SU-DHL-6 (cell line): ENCODE measurements around the gene MRPS18B.
A peak's percentile ranks its signal among the peaks of the same experiment; 100 is the strongest.

Experiments
- H2AFZ ChIP-seq: fragments of 200-600 bp; sonication (generic); 2 replicates; pipeline ENCODE4 v1.6.1; 2014; ENCODE audit warnings: low read depth, mild to moderate bottlenecking, moderate library complexity, mixed read lengths, antibody characterized with exemption, low read length; ENCODE audit not compliant: severe bottlenecking
- H3F3A ChIP-seq: fragments of 200-600 bp; shearing (Covaris generic); 2 replicates; pipeline ENCODE4 v1.6.0; 2016; ENCODE audit warnings: antibody characterized with exemption, mild to moderate bottlenecking; ENCODE audit not compliant: insufficient read depth
- H3K27ac ChIP-seq: fragments of 200-600 bp; sonication (generic); 2 replicates; pipeline ENCODE4 v1.5.1; 2016; ENCODE audit warnings: low read depth, mild to moderate bottlenecking, low read length, moderate library complexity, mixed read lengths
- H3K27me3 ChIP-seq: fragments of 200-600 bp; sonication (generic), shearing (Covaris generic); 2 replicates; pipeline ENCODE4 v1.6.0; 2014; ENCODE audit warnings: mild to moderate bottlenecking, low read length
- H3K36me3 ChIP-seq: fragments of 200-600 bp; sonication (generic); 2 replicates; pipeline ENCODE4 v1.6.1; 2014; ENCODE audit warnings: mild to moderate bottlenecking, low read length, mixed read lengths
- H3K4me2 ChIP-seq: fragments of 300-600, 200-600 bp; shearing (Covaris generic), sonication (generic); 2 replicates; pipeline ENCODE4 v1.6.0; 2014; ENCODE audit warnings: low read length, low read depth, mild to moderate bottlenecking; ENCODE audit not compliant: poor library complexity, severe bottlenecking
- H3K4me3 ChIP-seq: fragments of 200-600 bp; sonication (generic); 2 replicates; pipeline ENCODE4 v1.5.1; 2014; ENCODE audit warnings: antibody characterized with exemption, low read length, mild to moderate bottlenecking, mixed read lengths; ENCODE audit not compliant: insufficient read depth, poor library complexity, severe bottlenecking
- H3K79me2 ChIP-seq: fragments of 200-600 bp; sonication (generic); 2 replicates; pipeline ENCODE4 v1.6.1; 2014; ENCODE audit warnings: mild to moderate bottlenecking, low read length, moderate library complexity; ENCODE audit not compliant: insufficient read depth
- H3K9ac ChIP-seq: fragments of 200-600 bp; sonication (generic); 2 replicates; pipeline ENCODE4 v1.7.0; 2014; ENCODE audit warnings: mild to moderate bottlenecking, low read length
- H3K9me2 ChIP-seq: fragments of 200-600 bp; sonication (generic); replicated peaks from 2 replicates; pipeline ENCODE4 v1.6.1; 2014; ENCODE audit warnings: low read length; ENCODE audit not compliant: insufficient read depth
- H3K9me3 ChIP-seq: fragments of 200-600 bp; sonication (generic); 2 replicates; pipeline ENCODE4 v1.6.1; 2014; ENCODE audit warnings: low read length, mixed read lengths; ENCODE audit not compliant: insufficient read depth
- H4K20me1 ChIP-seq: fragments of 200-600 bp; sonication (generic); 2 replicates; pipeline ENCODE4 v1.6.1; 2014; ENCODE audit warnings: low read depth, mild to moderate bottlenecking, antibody characterized with exemption, low read length, moderate library complexity, mixed read lengths
- EZH2phosphoT487 ChIP-seq: fragments of 200-600 bp; sonication (generic), shearing (Covaris generic); conservative IDR thresholded peaks from 2 replicates; pipeline ENCODE4 v1.6.1; 2018; ENCODE audit warnings: mild to moderate bottlenecking, antibody characterized with exemption, low read length, moderate library complexity, mixed read lengths
- TF ChIP-seq, protein P1 (sequence below): fragments of 200-600 bp; sonication (generic); IDR thresholded peaks from one replicate; pipeline ENCODE4 v1.5.1; 2017; ENCODE audit warnings: antibody characterized with exemption, mild to moderate bottlenecking, low read length, moderate library complexity; ENCODE audit not compliant: insufficient read depth, poor library complexity, severe bottlenecking

The MRPS18B gene

DNA sequence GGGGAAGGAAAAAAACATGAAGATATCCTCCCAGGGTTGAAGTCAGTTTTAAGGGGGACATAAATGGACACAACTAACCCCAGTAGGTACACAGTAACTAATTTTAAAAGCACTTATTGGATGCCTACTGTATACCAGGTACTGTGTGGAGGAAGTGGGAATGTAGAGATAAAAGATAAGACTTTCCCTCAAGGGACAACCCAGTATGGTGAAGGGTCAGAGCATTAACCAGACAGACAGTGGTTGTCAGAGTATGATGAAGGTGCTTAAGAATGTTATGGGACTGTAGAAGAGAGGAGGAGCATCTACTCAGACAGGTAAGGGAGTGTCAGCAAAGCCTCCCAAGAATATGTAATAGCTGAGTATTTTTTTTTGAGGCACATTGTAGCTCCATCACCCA is 45.5 kb upstream of the MRPS18B start:
- H3F3A ChIP-seq, result 0 out of 2 replicates have a peak, but pooled peaks cover 5% of the 10 kb centered on the region
- H3K27ac ChIP-seq, result peak overlapping the region; percentile 75
- peaks cover 58% of the 10 kb centered on the region for H3K79me2 ChIP-seq

DNA sequence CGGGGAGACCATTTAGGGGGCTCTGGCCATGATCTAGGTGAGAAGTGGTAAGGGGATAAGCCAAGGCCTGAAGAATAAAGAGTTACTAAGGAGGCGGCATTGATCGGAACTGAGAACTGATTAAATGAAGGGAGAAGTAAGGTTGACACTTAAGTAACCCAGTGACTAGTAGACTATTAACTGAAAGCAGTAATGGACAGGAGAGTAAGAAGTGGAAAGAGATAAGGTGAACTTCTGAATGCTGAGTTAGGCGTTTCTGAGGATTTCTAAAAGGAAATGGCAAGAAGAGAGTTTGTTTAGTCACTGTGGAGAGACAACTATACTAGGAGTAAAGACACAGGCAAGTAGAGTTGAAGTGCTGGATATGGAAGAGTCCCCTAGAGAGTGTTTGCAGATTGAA is 44.5 kb upstream of the MRPS18B start:
- H3K9ac ChIP-seq, result peak overlapping the region; percentile 74
- H4K20me1 ChIP-seq, result peaks cover 41% of the 10 kb centered on the region; the same call in 1 of the 2 replicates
- H3F3A ChIP-seq, result 0 out of 2 replicates have a peak, but pooled peaks cover 5% of the 10 kb centered on the region
- H3K79me2 ChIP-seq, result peaks cover 65% of the 10 kb centered on the region
- H3K27ac ChIP-seq, result no peak overlapping the region
- H3K27me3 ChIP-seq, result no peaks in the 10 kb centered on the region
- no peak overlapping the region for H3K4me3 ChIP-seq
- H3K4me2 ChIP-seq, result peak overlapping the region; percentile 76
- peaks cover 18% of the 10 kb centered on the region for H3K36me3 ChIP-seq
- no peaks in the 10 kb centered on the region for H3K9me2 ChIP-seq
- no peaks in the 10 kb centered on the region for H3K9me3 ChIP-seq
- H2AFZ ChIP-seq, result no peak overlapping the region
- TF ChIP-seq, protein P1, sequence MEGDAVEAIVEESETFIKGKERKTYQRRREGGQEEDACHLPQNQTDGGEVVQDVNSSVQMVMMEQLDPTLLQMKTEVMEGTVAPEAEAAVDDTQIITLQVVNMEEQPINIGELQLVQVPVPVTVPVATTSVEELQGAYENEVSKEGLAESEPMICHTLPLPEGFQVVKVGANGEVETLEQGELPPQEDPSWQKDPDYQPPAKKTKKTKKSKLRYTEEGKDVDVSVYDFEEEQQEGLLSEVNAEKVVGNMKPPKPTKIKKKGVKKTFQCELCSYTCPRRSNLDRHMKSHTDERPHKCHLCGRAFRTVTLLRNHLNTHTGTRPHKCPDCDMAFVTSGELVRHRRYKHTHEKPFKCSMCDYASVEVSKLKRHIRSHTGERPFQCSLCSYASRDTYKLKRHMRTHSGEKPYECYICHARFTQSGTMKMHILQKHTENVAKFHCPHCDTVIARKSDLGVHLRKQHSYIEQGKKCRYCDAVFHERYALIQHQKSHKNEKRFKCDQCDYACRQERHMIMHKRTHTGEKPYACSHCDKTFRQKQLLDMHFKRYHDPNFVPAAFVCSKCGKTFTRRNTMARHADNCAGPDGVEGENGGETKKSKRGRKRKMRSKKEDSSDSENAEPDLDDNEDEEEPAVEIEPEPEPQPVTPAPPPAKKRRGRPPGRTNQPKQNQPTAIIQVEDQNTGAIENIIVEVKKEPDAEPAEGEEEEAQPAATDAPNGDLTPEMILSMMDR, result no peak
- TF ChIP-seq EZH2phosphoT487, result no peak

More for the DNA sequence above, 45.5 kb upstream of the MRPS18B start:
- Histone ChIP-seq H3K27me3 (no peaks in the 10 kb centered on the region), H3K9me3 (no peaks in the 10 kb centered on the region), H3K4me2 (peak overlapping the region; percentile 76), H4K20me1 (peaks cover 40% of the 10 kb centered on the region; the same call in 1 of the 2 replicates), H3K9ac (peak overlapping the region; percentile 74), H3K36me3 (peaks cover 8% of the 10 kb centered on the region; the same call in 1 of the 2 replicates), H3K9me2 (no peaks in the 10 kb centered on the region), H2AFZ (no peak overlapping the region), H3K4me3 (peak overlapping the region; percentile 87)
- no peak for TF ChIP-seq EZH2phosphoT487
- TF ChIP-seq, protein P1, result no peak

DNA sequence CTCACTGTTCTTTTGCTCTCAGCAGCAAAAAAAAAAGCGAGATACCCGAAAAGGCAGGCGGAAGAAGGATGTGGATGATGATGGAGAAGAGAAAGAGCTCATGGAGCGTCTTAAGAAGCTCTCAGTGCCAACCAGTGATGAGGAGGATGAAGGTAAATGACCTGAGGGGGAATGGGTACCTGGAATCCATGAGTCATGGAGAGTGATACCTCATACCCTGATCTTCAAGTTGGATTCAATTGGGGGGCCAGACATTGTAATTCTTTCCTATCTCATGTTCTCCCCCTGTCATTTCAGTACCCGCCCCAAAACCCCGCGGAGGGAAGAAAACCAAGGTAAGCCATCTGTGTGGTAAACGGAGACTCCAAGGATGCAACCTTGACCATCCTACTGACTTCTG is 39.6 kb upstream of the MRPS18B start:
- H3K9ac ChIP-seq, result no peak overlapping the region
- H4K20me1 ChIP-seq, result peaks cover 30% of the 10 kb centered on the region; the same call in 1 of the 2 replicates
- no peaks in the 10 kb centered on the region for H3K9me2 ChIP-seq
- peaks cover 40% of the 10 kb centered on the region for H3K36me3 ChIP-seq
- no peak overlapping the region for H2AFZ ChIP-seq
- H3K27ac ChIP-seq, result no peak overlapping the region
- TF ChIP-seq, protein P1, result no peak
- no peak for TF ChIP-seq EZH2phosphoT487
- peaks cover 47% of the 10 kb centered on the region for H3K79me2 ChIP-seq
- H3K9me3 ChIP-seq, result no peaks in the 10 kb centered on the region
- H3F3A ChIP-seq, result no peaks in the 10 kb centered on the region; the same call in 1 of the 2 replicates
- H3K4me3 ChIP-seq, result no peak overlapping the region
- H3K4me2 ChIP-seq, result no peak overlapping the region
- no peaks in the 10 kb centered on the region for H3K27me3 ChIP-seq
